Astrocyte (in vitro differentiated cells and primary cell): Measurements from ENCODE around the gene SCUBE1. TPM values are rescaled to one million over a fixed set of nuclear protein-coding genes. Genes with fewer than 3 reads are reported as not detected.

Source experiments
- DNase-seq: peaks from one replicate; pipeline ENCODE4 v3.0.0-alpha.2; 2010; ENCODE audit warnings: low read depth
- FAIRE-seq: peaks from 2 replicates; lab custom pipeline; 2011; peaks lifted over from hg19 to GRCh38; lab: Jason Lieb, UNC
- H2AFZ ChIP-seq: 2 replicates; pipeline ENCODE4 v1.6.0; 2012; ENCODE audit warnings: low read depth, low read length, inconsistent platforms
- H3K27ac ChIP-seq: 2 replicates; pipeline ENCODE4 v1.5.1; 2011; ENCODE audit warnings: low read depth, low read length, inconsistent platforms
- H3K27me3 ChIP-seq: 2 replicates; pipeline ENCODE4 v1.6.0; 2011; ENCODE audit warnings: low read length, inconsistent platforms; ENCODE audit not compliant: insufficient read depth
- H3K36me3 ChIP-seq: 2 replicates; pipeline ENCODE4 v1.5.1; 2011; ENCODE audit warnings: low read length, inconsistent platforms; ENCODE audit not compliant: insufficient read depth
- H3K4me1 ChIP-seq: 2 replicates; pipeline ENCODE4 v1.5.1; 2011; ENCODE audit warnings: low read length, inconsistent platforms; ENCODE audit not compliant: insufficient read depth
- H3K4me2 ChIP-seq: 2 replicates; pipeline ENCODE4 v1.6.0; 2012; ENCODE audit warnings: low read length, inconsistent platforms
- H3K4me3 ChIP-seq: 2 replicates; pipeline ENCODE4 v1.5.1; 2011; ENCODE audit warnings: low read depth, mild to moderate bottlenecking, low read length, inconsistent platforms; ENCODE audit not compliant: insufficient read depth
- H3K79me2 ChIP-seq: 2 replicates; pipeline ENCODE4 v1.6.0; 2012; ENCODE audit warnings: mild to moderate bottlenecking, low read length, inconsistent platforms; ENCODE audit not compliant: insufficient read depth
- H3K9ac ChIP-seq: 2 replicates; pipeline ENCODE4 v1.6.0; 2012; ENCODE audit warnings: mild to moderate bottlenecking, low read length, inconsistent platforms
- H3K9me3 ChIP-seq: 2 replicates; pipeline ENCODE4 v1.5.1; 2012; ENCODE audit warnings: low read depth, mild to moderate bottlenecking, low read length, inconsistent platforms; ENCODE audit not compliant: insufficient read depth
- H4K20me1 ChIP-seq: 2 replicates; pipeline ENCODE4 v1.6.0; 2012; ENCODE audit warnings: low read length, inconsistent platforms; ENCODE audit not compliant: insufficient read depth
- H3K27ac Mint-ChIP-seq: one replicate; pipeline ENCODE4 v1.8.0; 2021; ENCODE audit warnings: mild to moderate bottlenecking, mixed read lengths; ENCODE audit not compliant: unreplicated experiment
- H3K27me3 Mint-ChIP-seq: one replicate; pipeline ENCODE4 v1.8.0; 2021; ENCODE audit warnings: low read depth, mixed read lengths; ENCODE audit not compliant: unreplicated experiment
- H3K36me3 Mint-ChIP-seq: one replicate; pipeline ENCODE4 v1.8.0; 2021; ENCODE audit warnings: low read depth, mixed read lengths; ENCODE audit not compliant: unreplicated experiment
- H3K4me1 Mint-ChIP-seq: one replicate; pipeline ENCODE4 v1.8.0; 2021; ENCODE audit warnings: low read depth, mixed read lengths; ENCODE audit not compliant: unreplicated experiment
- H3K4me3 Mint-ChIP-seq: one replicate; pipeline ENCODE4 v1.8.0; 2021; ENCODE audit warnings: mild to moderate bottlenecking, moderate library complexity, mixed read lengths; ENCODE audit not compliant: unreplicated experiment
- H3K9me3 Mint-ChIP-seq: one replicate; pipeline ENCODE4 v1.8.0; 2021; ENCODE audit warnings: mild to moderate bottlenecking, mixed read lengths; ENCODE audit not compliant: unreplicated experiment
- CTCF ChIP-seq: IDR thresholded peaks from 2 replicates; pipeline ENCODE4 v1.5.1; 2011; ENCODE audit warnings: low read depth, mild to moderate bottlenecking, inconsistent platforms, low read length, moderate library complexity; ENCODE audit not compliant: insufficient read depth
- EZH2 ChIP-seq: IDR thresholded peaks from 2 replicates; pipeline ENCODE4 v1.6.1; 2012; ENCODE audit warnings: mild to moderate bottlenecking, low read length, inconsistent platforms; ENCODE audit not compliant: insufficient read depth
- total RNA-seq: library from RNA; stranded (reverse); gene quantifications from 2 replicates; pipeline ENCODE4 v1.2.1, GENCODE V29; 2021

The SCUBE1 gene
- total RNA-seq, 1 donor from 2014 or later, result 0.07 TPM

- Mint-ChIP-seq H3K27me3 (no peaks in the 10 kb centered on the region), H3K4me1 (peaks cover 3% of the 10 kb centered on the region), H3K27ac (no peak overlapping the region), H3K36me3 (peaks cover 2% of the 10 kb centered on the region), H3K9me3 (no peaks in the 10 kb centered on the region), H3K4me3 (no peak overlapping the region)
- Histone ChIP-seq H2AFZ (no peak overlapping the region), H3K9me3 (no peaks in the 10 kb centered on the region), H3K27me3 (no peaks in the 10 kb centered on the region), H3K4me3 (no peak overlapping the region), H3K27ac (no peak overlapping the region), H3K4me2 (no peak overlapping the region), H3K9ac (no peak overlapping the region), H3K36me3 (peaks cover 4% of the 10 kb centered on the region), H4K20me1 (peaks cover 84% of the 10 kb centered on the region), H3K79me2 (peaks cover 66% of the 10 kb centered on the region), H3K4me1 (no peaks in the 10 kb centered on the region)
- FAIRE-seq, result no peak
- TF ChIP-seq CTCF, result no peak
- no peak for TF ChIP-seq EZH2
- DNase-seq, result no peak
Measured at GRCh38 chr22:43157874-43158546, 185.2 kb downstream of the SCUBE1 start.

GRCh38 chr22:43156413-43156812 is 186.8 kb downstream of the SCUBE1 start:
- DNase-seq (no peak), FAIRE-seq (no peak)
- H3K27me3 Mint-ChIP-seq, result no peaks in the 10 kb centered on the region
- no peak overlapping the region for H3K4me3 ChIP-seq
- H3K4me2 ChIP-seq, result no peak overlapping the region
- H3K27ac ChIP-seq, result no peak overlapping the region
- no peaks in the 10 kb centered on the region for H3K9me3 ChIP-seq
- H3K4me1 Mint-ChIP-seq, result peaks cover 4% of the 10 kb centered on the region
- no peaks in the 10 kb centered on the region for H3K9me3 Mint-ChIP-seq
- H2AFZ ChIP-seq, result no peak overlapping the region
- peak overlapping the region; percentile 54 for H3K4me3 Mint-ChIP-seq
- TF ChIP-seq EZH2, result no peak
- TF ChIP-seq CTCF, result no peak
- H3K27ac Mint-ChIP-seq, result no peak overlapping the region
- H3K4me1 ChIP-seq, result peaks cover 6% of the 10 kb centered on the region
- H3K36me3 Mint-ChIP-seq, result peaks cover 2% of the 10 kb centered on the region
- H3K9ac ChIP-seq, result no peak overlapping the region
- H4K20me1 ChIP-seq, result peaks cover 76% of the 10 kb centered on the region
- H3K36me3 ChIP-seq, result peaks cover 4% of the 10 kb centered on the region
- no peaks in the 10 kb centered on the region for H3K27me3 ChIP-seq
- peaks cover 82% of the 10 kb centered on the region for H3K79me2 ChIP-seq

GRCh38 chr22:43155789-43156188 is 187.4 kb downstream of the SCUBE1 start:
- H3K4me1 Mint-ChIP-seq, result peaks cover 4% of the 10 kb centered on the region
- H3K79me2 ChIP-seq, result peaks cover 83% of the 10 kb centered on the region
- TF ChIP-seq EZH2 (no peak), CTCF (no peak)
- H3K4me1 ChIP-seq, result peaks cover 9% of the 10 kb centered on the region
- no peak overlapping the region for H3K4me2 ChIP-seq
- H3K4me3 Mint-ChIP-seq, result no peak overlapping the region
- peaks cover 2% of the 10 kb centered on the region for H3K36me3 Mint-ChIP-seq
- H3K9me3 ChIP-seq, result no peaks in the 10 kb centered on the region
- H3K27ac Mint-ChIP-seq, result no peak overlapping the region
- no peaks in the 10 kb centered on the region for H3K27me3 ChIP-seq
- no peak overlapping the region for H2AFZ ChIP-seq
- DNase-seq (no peak), FAIRE-seq (no peak)
- H3K27me3 Mint-ChIP-seq, result peaks cover 2% of the 10 kb centered on the region
- H3K9ac ChIP-seq, result no peak overlapping the region
- H3K36me3 ChIP-seq, result peaks cover 4% of the 10 kb centered on the region
- no peak overlapping the region for H3K4me3 ChIP-seq
- no peaks in the 10 kb centered on the region for H3K9me3 Mint-ChIP-seq
- peaks cover 72% of the 10 kb centered on the region for H4K20me1 ChIP-seq
- no peak overlapping the region for H3K27ac ChIP-seq
